GM18526 (cell line): ENCODE measurements around the gene HIPK2.

Experiments
- POLR2A ChIP-seq: IDR thresholded peaks from 3 replicates; pipeline ENCODE4 v1.6.1; 2011; ENCODE audit not compliant: insufficient read length; ENCODE audit errors: extremely low read depth

Gene HIPK2

DNA sequence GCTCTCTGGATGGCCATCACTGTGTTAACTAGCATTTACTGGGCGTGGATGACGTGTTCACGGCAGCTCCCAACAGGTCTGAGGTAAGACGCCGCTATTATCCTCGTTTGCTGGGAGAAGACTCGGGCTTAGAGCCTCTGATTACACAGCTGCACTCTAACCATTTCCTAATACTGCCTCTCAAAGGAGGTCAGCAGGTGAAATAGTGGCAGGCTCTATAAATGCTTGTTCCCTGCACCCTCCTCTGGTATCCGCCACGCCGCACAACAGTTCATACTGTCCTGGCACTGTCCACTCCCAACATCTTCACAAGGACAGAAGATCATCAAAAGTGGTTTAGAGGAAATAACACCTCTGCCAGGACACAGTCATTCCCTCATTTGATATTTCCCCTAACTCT is 28.3 kb downstream of the HIPK2 start:
- TF ChIP-seq POLR2A = no peak

GRCh38 chr7:139748941-139749340 is 28.9 kb downstream of the HIPK2 start:
- no peak for TF ChIP-seq POLR2A

GRCh38 chr7:139748373-139748765 is 29.4 kb downstream of the HIPK2 start:
- no peak for TF ChIP-seq POLR2A

DNA sequence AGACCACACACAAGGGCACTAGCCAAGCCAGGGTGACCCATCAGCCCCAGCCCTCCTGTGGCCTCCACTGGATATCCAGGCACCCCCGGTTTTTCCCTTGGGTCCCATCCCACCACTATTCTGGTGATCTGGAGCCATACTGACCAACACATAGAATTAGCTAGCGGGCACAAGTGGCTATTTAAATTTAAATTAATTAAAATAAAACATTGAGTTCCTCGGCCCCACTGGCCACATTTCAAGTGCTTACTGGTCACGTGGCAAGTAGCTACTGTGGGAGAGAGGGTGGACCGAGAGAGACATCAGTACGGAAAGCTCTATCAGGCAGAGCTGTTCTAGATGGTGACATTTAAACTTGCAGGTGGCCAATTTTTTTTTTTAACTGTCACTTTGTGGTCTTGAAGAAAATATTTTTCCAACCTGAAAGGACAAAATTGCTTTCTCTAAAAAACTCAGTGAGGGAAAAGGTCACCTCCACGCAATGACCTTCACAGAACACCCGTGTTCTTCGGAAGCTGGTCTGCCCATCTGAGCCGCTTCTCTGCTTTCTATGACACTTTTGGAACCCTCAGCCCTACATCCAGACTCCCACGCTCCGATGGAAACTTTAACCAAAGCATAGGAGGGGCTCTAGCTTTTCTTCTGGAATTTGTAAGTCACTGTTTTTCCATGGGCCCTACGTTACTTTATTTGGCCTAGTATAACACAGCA is 30.0 kb downstream of the HIPK2 start:
- no peak for TF ChIP-seq POLR2A

DNA sequence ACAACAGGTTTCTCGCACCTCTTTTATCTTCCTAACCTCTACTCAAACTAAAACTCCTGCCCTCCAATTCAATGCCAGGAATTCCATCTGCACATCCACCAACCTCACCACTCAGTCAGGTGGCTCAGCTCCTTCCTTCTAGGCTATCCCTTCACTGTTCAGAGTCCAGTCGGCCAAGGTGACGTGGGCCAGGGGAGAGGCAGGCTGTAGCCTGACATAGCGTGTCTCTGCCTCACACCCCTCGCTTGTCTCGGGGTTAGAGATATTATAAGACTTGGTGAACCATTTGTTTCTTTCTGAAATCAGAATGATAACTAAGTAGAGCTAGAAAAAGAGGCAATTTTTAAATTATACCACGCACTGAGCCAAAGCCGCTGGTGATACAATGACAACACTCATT is 31.1 kb downstream of the HIPK2 start:
- TF ChIP-seq POLR2A = no peak

DNA sequence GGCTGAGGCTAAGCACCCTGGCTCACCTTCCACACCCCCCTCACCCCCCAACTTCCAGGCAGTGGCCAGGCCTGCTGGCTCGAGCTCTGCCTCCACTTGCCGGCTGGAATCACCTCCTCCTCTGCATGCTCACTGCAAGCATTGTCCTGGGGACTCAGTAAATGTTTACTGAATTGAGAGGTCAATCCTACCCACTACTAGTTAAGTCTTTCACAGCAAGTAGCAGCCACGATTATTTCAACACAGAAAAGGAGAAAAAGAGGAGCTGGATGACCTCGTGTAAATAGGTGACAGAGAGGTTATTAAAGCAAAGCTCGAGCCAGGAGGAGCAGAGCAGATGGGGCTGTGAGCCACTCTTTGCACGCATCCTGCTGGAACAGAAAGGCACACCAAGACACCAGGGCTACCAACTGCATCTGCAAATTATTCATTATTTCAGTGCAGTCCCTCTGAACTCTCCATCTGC is 32.1 kb downstream of the HIPK2 start:
- TF ChIP-seq POLR2A = no peak

GRCh38 chr7:139744768-139745677 is 32.8 kb downstream of the HIPK2 start:
- no peak for TF ChIP-seq POLR2A

- TF ChIP-seq POLR2A = no peak
Observed at GRCh38 chr7:139743967-139744767, 33.6 kb downstream of the HIPK2 start.

DNA sequence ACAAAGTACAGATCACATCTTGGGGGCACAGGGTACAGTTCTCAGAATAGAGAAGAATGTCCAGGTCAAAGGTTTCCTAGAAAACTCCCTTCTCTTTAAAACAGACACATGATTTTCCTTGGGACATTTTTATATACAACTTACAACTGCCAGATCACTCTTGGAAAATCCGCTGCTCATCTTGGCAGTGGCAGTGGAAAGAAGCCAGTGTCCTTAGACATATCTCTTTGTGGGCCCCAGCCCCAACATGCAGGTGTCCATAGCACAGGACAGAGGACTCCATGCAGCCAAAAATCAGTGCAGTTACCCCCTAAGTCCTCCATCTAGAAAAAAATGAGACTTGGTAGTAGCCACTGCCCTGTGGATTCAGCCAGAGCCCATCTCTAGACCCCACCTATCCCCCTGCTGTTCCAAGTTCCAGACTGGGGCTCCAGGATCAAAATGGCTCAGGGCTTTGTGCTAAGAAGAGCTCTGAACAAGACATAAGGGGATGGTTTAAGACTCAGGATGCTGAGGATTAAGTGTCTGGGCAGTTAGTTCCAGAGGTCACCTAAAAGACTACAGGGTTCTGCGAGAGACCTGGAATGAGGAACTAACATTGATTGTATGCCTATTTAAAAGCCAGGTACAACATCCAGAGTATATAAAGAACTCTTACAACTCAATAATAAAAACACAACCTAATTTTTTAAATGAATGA is 34.4 kb downstream of the HIPK2 start:
- no peak for TF ChIP-seq POLR2A

- no peak for TF ChIP-seq POLR2A
Observed at GRCh38 chr7:139741789-139742344, 35.9 kb downstream of the HIPK2 start.

DNA sequence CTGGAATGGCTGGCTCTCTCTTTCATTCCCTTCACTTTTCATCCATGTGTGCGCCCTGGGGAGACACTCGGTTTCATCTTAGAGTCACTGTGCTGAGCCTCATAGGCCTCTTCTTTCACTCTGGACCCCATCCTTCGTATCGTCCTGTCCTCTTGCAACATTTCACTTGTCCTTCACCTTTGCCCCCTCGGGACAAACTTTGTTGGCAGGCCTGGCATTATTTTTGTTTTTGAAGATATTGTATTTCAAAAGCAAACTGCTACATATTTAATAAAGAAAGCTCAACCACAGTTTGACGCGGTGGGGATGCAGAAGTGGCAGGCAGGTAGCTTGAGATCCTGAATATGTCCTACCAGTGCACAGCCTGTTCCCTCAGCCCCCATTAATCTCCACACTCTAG is 36.6 kb downstream of the HIPK2 start:
- no peak for TF ChIP-seq POLR2A

GRCh38 chr7:139739863-139740597 is 37.8 kb downstream of the HIPK2 start:
- TF ChIP-seq POLR2A = no peak

DNA sequence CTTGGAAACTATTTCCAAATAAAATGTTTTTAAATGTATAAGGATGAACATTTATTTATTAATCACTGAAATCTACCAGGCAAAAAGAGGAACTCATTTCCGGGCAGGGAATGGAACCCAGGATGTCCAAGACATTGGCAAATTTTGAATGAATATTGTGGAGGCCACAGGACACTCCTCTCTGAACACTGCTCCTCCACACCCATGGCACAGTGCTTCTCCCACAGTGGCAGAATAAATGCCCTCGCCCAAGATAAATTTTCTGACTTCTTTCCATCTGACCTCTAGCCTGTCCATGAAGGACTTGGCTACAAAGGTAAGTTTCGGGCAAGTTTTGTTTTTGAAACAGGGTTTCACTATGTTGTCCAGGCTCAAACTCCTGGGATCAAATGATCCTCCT is 39.0 kb downstream of the HIPK2 start:
- TF ChIP-seq POLR2A = no peak

- no peak for TF ChIP-seq POLR2A
Observed at GRCh38 chr7:139738101-139738489, 39.7 kb downstream of the HIPK2 start.
